CD4-positive, alpha-beta memory T cell (primary cell): ENCODE data around the gene GANC. TPM values are rescaled to one million over a fixed set of nuclear protein-coding genes. Genes with fewer than 3 reads are reported as not detected.
A peak's percentile ranks its signal among the peaks of the same experiment; 100 is the strongest.

Experiments
- CTCF ChIA-PET: fragments of 350-600 bp; sonication (Branson Sonifier 250); formaldehyde crosslinking; loops from one replicate; lab custom pipeline; 2021; ENCODE audit warnings: inconsistent platforms; ENCODE audit not compliant: partially characterized antibody; lab: Charles Lee
- POLR2A ChIA-PET: fragments of 350-600 bp; sonication (Branson Sonifier 250); formaldehyde crosslinking; loops from one replicate; lab custom pipeline; 2021; ENCODE audit not compliant: partially characterized antibody; lab: Charles Lee
- DNase-seq, 5 donors: peaks; one replicate each; pipeline versions ENCODE4 v3.0.0 to v3.0.0-alpha.2; 2020 to 2022; ENCODE audit warnings: mixed read lengths in 1 of 5
- H3K27ac ChIP-seq: one replicate; pipeline ENCODE4 v1.7.0; 2013; ENCODE audit warnings: low read depth, low read length
- H3K27me3 ChIP-seq: 2 replicates; pipeline ENCODE4 v1.7.0; 2013; ENCODE audit warnings: mild to moderate bottlenecking, low read length, moderate library complexity; ENCODE audit not compliant: insufficient read depth
- H3K36me3 ChIP-seq: 2 replicates; pipeline ENCODE4 v1.7.0; 2013; ENCODE audit warnings: mild to moderate bottlenecking, low read length, moderate library complexity; ENCODE audit not compliant: insufficient read depth
- H3K4me1 ChIP-seq: 2 replicates; pipeline ENCODE4 v1.7.0; 2013; ENCODE audit warnings: mild to moderate bottlenecking, low read length, moderate library complexity; ENCODE audit not compliant: insufficient read depth
- H3K4me3 ChIP-seq, 2 donors: one replicate each; pipeline ENCODE4 v1.7.0; 2013; ENCODE audit warnings: low read length in 2 of 2, mild to moderate bottlenecking in 1 of 2
- H3K9me3 ChIP-seq, 2 donors: one replicate each; pipeline ENCODE4 v1.7.0; 2013; ENCODE audit warnings: low read length in 2 of 2, control low read depth in 1 of 2; ENCODE audit not compliant: control insufficient read depth in 1 of 2
- H3K27ac Mint-ChIP-seq, 7 donors: one replicate each; pipeline ENCODE4 v1.8.0; 2020 to 2021; ENCODE audit warnings: mixed read lengths in 7 of 7, mild to moderate bottlenecking in 6 of 7, inconsistent platforms in 3 of 7, moderate library complexity in 3 of 7
- H3K27me3 Mint-ChIP-seq, 2 donors: one replicate each; pipeline ENCODE4 v1.8.0; 2020 to 2021; ENCODE audit warnings: mixed read lengths in 2 of 2
- H3K36me3 Mint-ChIP-seq, 2 donors: one replicate each; pipeline ENCODE4 v1.8.0; 2020 to 2021; ENCODE audit warnings: mixed read lengths in 2 of 2, inconsistent platforms in 1 of 2, mild to moderate bottlenecking in 1 of 2
- H3K4me1 Mint-ChIP-seq, 4 donors: one replicate each; pipeline ENCODE4 v1.8.0; 2020 to 2021; ENCODE audit warnings: mixed read lengths in 4 of 4, mild to moderate bottlenecking in 1 of 4
- H3K4me3 Mint-ChIP-seq, 8 donors: one replicate each; pipeline ENCODE4 v1.8.0; 2020 to 2021; ENCODE audit warnings: mixed read lengths in 8 of 8, mild to moderate bottlenecking in 7 of 8, moderate library complexity in 6 of 8, inconsistent platforms in 3 of 8
- H3K9me3 Mint-ChIP-seq, 8 donors: one replicate each; pipeline ENCODE4 v1.8.0; 2020 to 2021; ENCODE audit warnings: mixed read lengths in 8 of 8, mild to moderate bottlenecking in 5 of 8, inconsistent platforms in 3 of 8, moderate library complexity in 1 of 8
- intact Hi-C: fragments of 100-400 bp; cut with micrococcal nuclease; formaldehyde crosslinking; loops from one replicate; pipeline ENCODE4 v1.15.1; 2023
- polyA plus RNA-seq, 2 donors: library from polyadenylated mRNA; unstranded; fragments of 300-500 nt; fragmentation: Illumina TruSeq; gene quantifications; one replicate each; pipeline ENCODE4 v1.2.3, GENCODE V29; 2021
- total RNA-seq, 2 experiments: library from RNA; stranded (reverse); gene quantifications; one replicate each; pipeline ENCODE4 v1.2.3, GENCODE V29; 2021

GANC gene
- total and polyA plus RNA-seq, 4 experiments from 2014 or later = 8.9 to 63.4 (median 38.6) TPM

DNA sequence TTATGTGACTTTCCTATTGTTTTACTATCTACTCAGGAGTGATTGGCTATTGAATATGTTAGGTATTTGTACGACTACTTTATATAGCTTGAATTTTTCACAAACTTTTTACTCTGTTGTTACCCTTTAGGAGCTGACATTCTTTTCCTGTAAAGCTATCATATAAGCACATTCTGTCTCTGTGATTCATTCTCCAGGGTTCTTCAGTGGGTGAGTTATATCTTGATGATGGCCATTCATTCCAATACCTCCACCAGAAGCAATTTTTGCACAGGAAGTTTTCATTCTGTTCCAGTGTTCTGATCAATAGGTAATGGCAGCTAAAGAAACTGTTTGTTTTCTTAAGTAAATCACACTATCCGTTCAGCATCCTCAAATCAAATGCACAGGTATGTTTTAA lies 76.2 kb downstream of the GANC start:
- Mint-ChIP-seq H3K27ac (no peak overlapping the region), H3K27me3 (no peaks in the 10 kb centered on the region), H3K9me3 (no peaks in the 10 kb centered on the region), H3K36me3 (peaks cover 68% of the 10 kb centered on the region in 2 donors), H3K4me3 (no peak overlapping the region), H3K4me1 (peaks cover 0 to 1% (median 0%) of the 10 kb centered on the region in 4 donors)
- Histone ChIP-seq H3K4me1 (no peaks in the 10 kb centered on the region), H3K4me3 (no peak overlapping the region), H3K27me3 (no peaks in the 10 kb centered on the region), H3K27ac (no peak overlapping the region), H3K9me3 (no peaks in the 10 kb centered on the region), H3K36me3 (peaks cover 20% of the 10 kb centered on the region)
- ChIA-PET POLR2A (no interaction called here), CTCF (no interaction called here)
- intact Hi-C loops = no loop called here
- no peak for DNase-seq

- no peaks in the 10 kb centered on the region for H3K4me1 Mint-ChIP-seq
Observed at GRCh38 chr15:42352401-42352800, 79.4 kb downstream of the GANC start.

DNA sequence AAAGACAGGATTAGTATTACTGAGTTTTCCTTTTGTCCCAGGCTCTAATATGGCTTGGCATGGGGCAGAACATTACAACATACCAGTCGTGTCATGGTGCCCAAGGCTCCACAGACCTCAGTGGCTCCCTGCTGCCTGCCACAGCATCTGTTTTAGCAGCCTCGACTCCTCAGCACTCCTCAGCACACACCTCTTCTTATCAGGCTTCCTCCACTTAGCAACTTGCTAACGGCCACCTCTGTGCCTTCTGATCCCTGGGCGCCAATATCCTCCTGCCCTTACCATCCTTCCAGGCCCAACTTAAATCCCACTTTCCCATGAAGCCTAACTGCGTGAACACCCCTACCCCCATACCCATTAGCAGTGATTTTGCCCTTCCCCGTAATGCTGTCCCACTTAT lies 80.1 kb downstream of the GANC start:
- H3K27me3 Mint-ChIP-seq = no peaks in the 10 kb centered on the region
- Histone ChIP-seq H3K9me3 (no peaks in the 10 kb centered on the region), H3K27ac (no peak overlapping the region), H3K27me3 (no peaks in the 10 kb centered on the region), H3K4me1 (no peaks in the 10 kb centered on the region), H3K4me3 (no peak overlapping the region), H3K36me3 (peaks cover 15% of the 10 kb centered on the region)
- H3K27ac Mint-ChIP-seq = peak overlapping the region in 2 of 7 donors; percentile 45 to 53
- intact Hi-C loops = no loop called here
- H3K36me3 Mint-ChIP-seq = peaks cover 53 to 54% of the 10 kb centered on the region in 2 donors
- no peak overlapping the region for H3K4me3 Mint-ChIP-seq
- no peak for DNase-seq
- no peaks in the 10 kb centered on the region for H3K9me3 Mint-ChIP-seq
- ChIA-PET POLR2A (no interaction called here), CTCF (no interaction called here)
- no peaks in the 10 kb centered on the region for H3K4me1 Mint-ChIP-seq

More at GRCh38 chr15:42352401-42352800, 79.4 kb downstream of the GANC start:
- H3K27me3 Mint-ChIP-seq = no peaks in the 10 kb centered on the region
- intact Hi-C loops = no loop called here
- POLR2A ChIA-PET = no interaction called here
- no peak overlapping the region for H3K27ac ChIP-seq
- H3K9me3 Mint-ChIP-seq = no peaks in the 10 kb centered on the region
- H3K9me3 ChIP-seq = no peaks in the 10 kb centered on the region
- no peak overlapping the region for H3K4me3 ChIP-seq
- no peak overlapping the region for H3K4me3 Mint-ChIP-seq
- H3K4me1 ChIP-seq = no peaks in the 10 kb centered on the region
- H3K36me3 Mint-ChIP-seq = peaks cover 53 to 54% of the 10 kb centered on the region in 2 donors
- DNase-seq = no peak
- no peaks in the 10 kb centered on the region for H3K27me3 ChIP-seq
- CTCF ChIA-PET = no interaction called here
- peaks cover 15% of the 10 kb centered on the region for H3K36me3 ChIP-seq
- peak overlapping the region in 1 of 7 donors; percentile 29 for H3K27ac Mint-ChIP-seq

GRCh38 chr15:42354824-42355223 lies 81.8 kb downstream of the GANC start:
- Histone ChIP-seq H3K36me3 (peaks cover 15% of the 10 kb centered on the region), H3K4me3 (no peak overlapping the region), H3K9me3 (no peaks in the 10 kb centered on the region), H3K27ac (no peak overlapping the region), H3K4me1 (no peaks in the 10 kb centered on the region), H3K27me3 (no peaks in the 10 kb centered on the region)
- intact Hi-C loops = no loop called here
- peaks cover 40 to 55% of the 10 kb centered on the region in 2 donors for H3K36me3 Mint-ChIP-seq
- ChIA-PET POLR2A (no interaction called here), CTCF (no interaction called here)
- H3K4me3 Mint-ChIP-seq = no peak overlapping the region
- H3K27ac Mint-ChIP-seq = no peak overlapping the region
- no peaks in the 10 kb centered on the region for H3K27me3 Mint-ChIP-seq
- no peaks in the 10 kb centered on the region for H3K9me3 Mint-ChIP-seq
- no peaks in the 10 kb centered on the region for H3K4me1 Mint-ChIP-seq
- no peak for DNase-seq

- POLR2A ChIA-PET = no interaction called here
- Mint-ChIP-seq H3K36me3 (peaks cover 37 to 53% of the 10 kb centered on the region in 2 donors), H3K4me3 (no peak overlapping the region)
Observed at GRCh38 chr15:42355291-42355690, 82.3 kb downstream of the GANC start.

DNA sequence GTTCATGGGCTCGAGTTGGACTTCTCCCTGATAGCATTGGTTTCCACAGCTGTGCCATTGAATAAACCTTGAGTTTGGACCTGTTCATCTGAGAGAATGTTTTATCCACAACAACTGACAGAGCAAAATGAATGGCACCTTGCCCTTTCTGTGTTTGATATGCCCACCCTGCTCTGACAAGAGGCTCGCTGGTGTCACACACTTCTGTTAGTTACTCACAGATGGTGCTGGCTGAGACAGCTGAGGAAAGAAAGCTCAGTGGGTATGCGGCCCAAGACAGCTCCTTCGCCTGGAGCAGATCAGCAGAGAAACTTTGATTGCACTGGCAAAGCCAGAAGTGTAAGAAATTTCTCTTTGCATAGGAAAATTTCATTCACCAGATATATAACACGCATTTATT lies 83.8 kb downstream of the GANC start:
- Mint-ChIP-seq H3K9me3 (no peaks in the 10 kb centered on the region), H3K4me3 (no peak overlapping the region), H3K27me3 (no peaks in the 10 kb centered on the region), H3K4me1 (no peaks in the 10 kb centered on the region), H3K36me3 (peaks cover 32 to 41% of the 10 kb centered on the region in 2 donors), H3K27ac (no peak overlapping the region)
- H3K4me1 ChIP-seq = no peaks in the 10 kb centered on the region
- no peak overlapping the region for H3K27ac ChIP-seq
- H3K27me3 ChIP-seq = no peaks in the 10 kb centered on the region
- peaks cover 7% of the 10 kb centered on the region for H3K36me3 ChIP-seq
- intact Hi-C loops = no loop called here
- H3K9me3 ChIP-seq = no peaks in the 10 kb centered on the region
- no peak overlapping the region for H3K4me3 ChIP-seq
- ChIA-PET CTCF (no interaction called here), POLR2A (no interaction called here)
- DNase-seq = no peak

More at GRCh38 chr15:42355291-42355690, 82.3 kb downstream of the GANC start:
- Histone ChIP-seq H3K27me3 (no peaks in the 10 kb centered on the region), H3K27ac (no peak overlapping the region), H3K36me3 (peaks cover 15% of the 10 kb centered on the region), H3K4me1 (no peaks in the 10 kb centered on the region), H3K4me3 (no peak overlapping the region), H3K9me3 (no peaks in the 10 kb centered on the region)
- H3K4me1 Mint-ChIP-seq = no peaks in the 10 kb centered on the region
- CTCF ChIA-PET = no interaction called here
- intact Hi-C loops = no loop called here
- H3K9me3 Mint-ChIP-seq = no peaks in the 10 kb centered on the region
- no peak overlapping the region for H3K27ac Mint-ChIP-seq
- no peak for DNase-seq
- H3K27me3 Mint-ChIP-seq = no peaks in the 10 kb centered on the region

DNA sequence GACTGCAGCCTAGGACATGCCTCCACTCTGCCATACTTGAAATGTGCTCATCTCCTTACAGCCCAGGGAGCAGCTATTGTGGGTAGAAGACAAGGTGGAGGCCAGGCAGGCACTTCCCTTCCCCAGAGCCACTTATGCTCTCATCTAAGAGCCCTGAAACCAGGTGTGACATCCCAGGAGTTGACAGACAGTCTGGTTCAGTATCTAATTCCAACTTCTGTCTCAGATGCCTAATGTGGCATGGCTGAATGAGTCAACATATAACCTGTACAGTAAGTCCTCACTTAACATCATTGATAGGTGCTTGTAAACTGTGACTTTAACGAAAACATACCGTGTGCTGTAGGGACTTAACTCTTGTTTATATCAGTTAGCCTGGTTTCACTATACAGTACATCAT lies 85.1 kb downstream of the GANC start:
- Histone ChIP-seq H3K4me1 (no peaks in the 10 kb centered on the region), H3K27ac (no peak overlapping the region), H3K36me3 (no peaks in the 10 kb centered on the region), H3K4me3 (no peak overlapping the region), H3K27me3 (no peaks in the 10 kb centered on the region), H3K9me3 (no peaks in the 10 kb centered on the region)
- Mint-ChIP-seq H3K36me3 (peaks cover 27 to 33% of the 10 kb centered on the region in 2 donors), H3K27me3 (no peaks in the 10 kb centered on the region), H3K4me1 (no peaks in the 10 kb centered on the region), H3K27ac (no peak overlapping the region), H3K9me3 (no peaks in the 10 kb centered on the region), H3K4me3 (no peak overlapping the region)
- CTCF ChIA-PET = no interaction called here
- intact Hi-C loops = no loop called here
- POLR2A ChIA-PET = no interaction called here
- no peak for DNase-seq

- no peak within 1 kb of the TSS for H3K27ac ChIP-seq
- DNase-seq = no peak
- ChIA-PET POLR2A (no interaction called here), CTCF (no interaction called here)
- Mint-ChIP-seq H3K9me3 (no peaks in the 10 kb centered on the region), H3K4me1 (no peaks in the 10 kb centered on the region), H3K27me3 (no peaks in the 10 kb centered on the region), H3K4me3 (no peak within 1 kb of the TSS), H3K36me3 (peaks cover 18 to 22% of the 10 kb centered on the region in 2 donors), H3K27ac (peak within 1 kb of the TSS in 2 of 7 donors; percentile 9 to 25)
- intact Hi-C loops = no loop called here
- H3K36me3 ChIP-seq = no peaks in the 10 kb centered on the region
- no peaks in the 10 kb centered on the region for H3K27me3 ChIP-seq
- no peak within 1 kb of the TSS for H3K4me3 ChIP-seq
- no peaks in the 10 kb centered on the region for H3K4me1 ChIP-seq
- H3K9me3 ChIP-seq = no peaks in the 10 kb centered on the region
Observed at GRCh38 chr15:42359249-42359648, 86.2 kb downstream of the GANC start, which contains the start of gene CAPN3. TSS of gene CAPN3 (plus strand) at chr15:42359501. CDS start at chr15:42359806, 305 bp downstream.
